BLaER1 treated with 17β-estradiol and CSF1 and Interleukin-3, amounts not matched to agents 10 nM and 100 nM (cell line): ENCODE results near the gene PDZD8.
A peak's percentile ranks its signal among the peaks of the same experiment; 100 is the strongest.

Source experiments
- H3K27ac ChIP-seq, 11 experiments: shearing (Covaris generic); formaldehyde crosslinking; 2 replicates each; pipeline ENCODE4 v1.8.1; 2022
- H3K27me3 ChIP-seq, 11 experiments: shearing (Covaris generic); formaldehyde crosslinking; 2 replicates each; pipeline ENCODE4 v1.8.1; 2022
- H3K36me3 ChIP-seq, 11 experiments: shearing (Covaris generic); formaldehyde crosslinking; 2 replicates each; pipeline ENCODE4 v1.8.1; 2022
- H3K4me1 ChIP-seq, 10 experiments: shearing (Covaris generic); formaldehyde crosslinking; 2 replicates each; pipeline ENCODE4 v1.8.1; 2022
- H3K4me2 ChIP-seq, 11 experiments: shearing (Covaris generic); formaldehyde crosslinking; 2 replicates each; pipeline ENCODE4 v1.8.1; 2022
- H3K4me3 ChIP-seq, 10 experiments: shearing (Covaris generic); formaldehyde crosslinking; 2 replicates each; pipeline ENCODE4 v1.8.1; 2022
- H3K9ac ChIP-seq, 11 experiments: shearing (Covaris generic); formaldehyde crosslinking; 2 replicates each; pipeline ENCODE4 v1.8.1; 2022
- H3K9me3 ChIP-seq, 11 experiments: shearing (Covaris generic); formaldehyde crosslinking; replicated peaks in 1 of 11; 2 replicates each; pipeline ENCODE4 v1.8.1; 2022
- H4K20me1 ChIP-seq, 11 experiments: shearing (Covaris generic); formaldehyde crosslinking; 2 replicates each; pipeline ENCODE4 v1.8.1; 2022
- Cebpa-rat ChIP-seq, 11 experiments: shearing (Covaris generic); IDR thresholded peaks; 2 replicates each; pipeline ENCODE4 v1.8.1; 2022

Gene PDZD8

DNA sequence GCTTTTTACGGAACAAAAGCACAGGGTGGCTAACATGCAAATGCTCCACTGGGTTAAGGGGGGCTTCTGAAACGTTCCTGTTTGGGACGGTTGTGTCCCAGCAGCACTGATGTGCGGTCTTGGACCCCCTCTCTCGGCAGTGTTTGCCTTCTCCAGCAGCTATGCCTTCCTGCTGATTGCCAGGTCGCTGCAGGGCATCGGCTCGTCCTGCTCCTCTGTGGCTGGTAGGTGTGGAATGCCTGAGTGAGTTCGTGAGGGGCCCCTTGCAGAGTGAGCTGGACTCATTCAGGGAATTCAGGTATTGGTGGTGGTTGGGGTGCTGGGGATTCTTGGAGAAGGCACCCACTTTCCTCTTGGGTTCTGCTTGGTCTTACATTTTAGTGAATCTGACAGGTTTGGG lies 121.3 kb downstream of the PDZD8 start:
- no peak overlapping the region for H3K27ac ChIP-seq
- no peaks in the 10 kb centered on the region for H3K27me3 ChIP-seq
- H3K4me3 ChIP-seq: no peak overlapping the region
- H3K9ac ChIP-seq: no peak overlapping the region
- no peaks in the 10 kb centered on the region for H4K20me1 ChIP-seq
- H3K4me1 ChIP-seq: peaks cover 0 to 5% (median 2%) of the 10 kb centered on the region in 10 experiments; a peak in 10 of 20 replicates
- H3K36me3 ChIP-seq: no peaks in the 10 kb centered on the region
- no peak overlapping the region for H3K4me2 ChIP-seq
- no peak for TF ChIP-seq Cebpa-rat (IDR thresholded peaks at IDR 0.05)
- H3K9me3 ChIP-seq: no peaks in the 10 kb centered on the region

DNA sequence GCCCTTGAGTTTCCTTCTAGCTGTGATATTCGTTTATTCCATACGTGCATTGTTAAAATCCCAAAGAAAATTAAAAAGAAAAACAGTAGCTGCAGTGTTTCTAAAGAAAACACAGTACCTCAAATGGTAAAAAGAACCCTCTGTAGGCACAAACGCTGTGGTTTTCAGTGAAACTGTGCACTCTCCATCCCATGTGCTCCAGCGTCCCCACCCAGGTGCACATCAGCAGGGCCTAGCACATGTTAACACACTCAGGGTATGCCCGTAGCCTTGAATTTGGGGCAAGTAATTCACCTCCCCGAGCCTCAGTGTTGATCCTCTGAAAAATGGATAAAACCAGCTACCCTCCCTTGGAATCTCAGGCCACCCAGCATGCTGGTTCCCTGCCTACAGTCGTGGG lies 124.8 kb downstream of the PDZD8 start:
- no peak overlapping the region for H3K4me3 ChIP-seq
- H4K20me1 ChIP-seq: no peaks in the 10 kb centered on the region
- TF ChIP-seq Cebpa-rat (IDR thresholded peaks at IDR 0.05): no peak
- H3K9me3 ChIP-seq: no peaks in the 10 kb centered on the region
- H3K27me3 ChIP-seq: no peaks in the 10 kb centered on the region
- H3K27ac ChIP-seq: no peak overlapping the region
- H3K9ac ChIP-seq: no peak overlapping the region
- peaks cover 0 to 5% (median 0%) of the 10 kb centered on the region in 10 experiments; a peak in 1 of 20 replicates for H3K4me1 ChIP-seq
- H3K36me3 ChIP-seq: no peaks in the 10 kb centered on the region
- H3K4me2 ChIP-seq: no peak overlapping the region

DNA sequence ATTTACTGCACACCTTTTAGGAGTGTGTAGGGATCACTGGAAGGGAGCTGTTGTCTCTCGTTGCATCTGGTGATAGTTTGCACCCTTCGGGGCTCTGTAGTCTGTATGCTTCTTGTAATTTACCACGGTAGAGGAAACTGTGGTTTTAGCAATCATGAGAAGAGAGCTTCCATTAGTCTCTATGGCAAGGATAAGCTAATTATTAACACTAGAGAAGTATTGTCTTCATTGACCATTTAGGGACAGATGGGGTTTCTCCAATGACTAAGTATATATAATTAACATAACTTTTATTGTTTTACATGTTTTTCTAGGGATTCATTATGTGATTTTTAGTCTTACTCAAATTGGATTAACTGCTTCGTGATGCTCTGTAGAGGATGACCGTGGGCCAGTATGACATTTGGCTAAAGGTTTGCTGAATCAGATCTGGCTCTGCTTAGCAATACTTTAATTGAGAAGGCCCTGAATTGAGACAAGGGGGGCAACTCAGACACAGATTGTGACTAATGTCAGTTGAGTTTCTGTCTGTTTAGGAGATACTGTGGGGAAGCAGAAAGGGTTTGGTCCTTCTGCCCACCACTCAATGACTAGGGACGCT lies 125.6 kb downstream of the PDZD8 start:
- no peak overlapping the region for H3K27ac ChIP-seq

DNA sequence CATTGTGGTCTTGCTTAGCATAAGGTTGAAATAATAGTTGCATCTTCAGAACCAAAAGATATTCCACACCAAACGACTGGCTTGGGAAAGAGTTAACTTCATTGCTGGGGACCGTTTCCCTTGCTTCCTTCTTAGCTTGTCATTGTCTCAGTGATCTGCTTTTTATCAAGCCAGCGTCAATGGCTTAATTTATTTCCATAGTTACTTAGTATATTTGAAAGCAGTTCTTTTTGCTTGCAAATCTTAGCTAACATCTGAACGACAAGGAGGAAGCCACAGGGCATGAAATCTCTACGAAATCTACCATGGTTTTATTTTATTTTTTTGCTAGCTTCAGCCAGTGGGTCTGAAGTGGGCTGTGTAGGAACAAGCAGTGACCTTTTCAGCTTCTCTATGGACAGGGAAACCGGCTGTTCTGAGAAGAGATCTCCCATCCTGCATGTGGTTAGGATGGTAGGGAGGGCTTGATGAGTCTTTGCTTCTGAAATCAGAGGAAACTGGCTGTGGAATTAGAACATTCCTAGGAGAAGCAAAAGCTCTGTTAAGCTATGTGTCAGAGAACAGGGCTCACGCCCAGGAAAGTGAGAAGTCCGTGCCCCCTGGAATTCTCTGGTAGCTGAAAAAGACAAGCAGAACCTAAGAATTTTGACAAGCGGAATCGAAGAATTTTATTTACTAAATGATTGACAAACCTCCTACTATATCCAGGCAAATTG lies 126.3 kb downstream of the PDZD8 start:
- no peaks in the 10 kb centered on the region for H3K36me3 ChIP-seq
- peaks cover 0 to 5% (median 0%) of the 10 kb centered on the region in 10 experiments; a peak in 1 of 20 replicates for H3K4me1 ChIP-seq
- H4K20me1 ChIP-seq: no peaks in the 10 kb centered on the region
- no peak overlapping the region for H3K9ac ChIP-seq
- no peak overlapping the region for H3K27ac ChIP-seq
- peaks cover 0 to under 1% (median 0%) of the 10 kb centered on the region in 11 experiments; a peak in 1 of 22 replicates for H3K27me3 ChIP-seq
- no peak overlapping the region for H3K4me3 ChIP-seq
- H3K4me2 ChIP-seq: no peak overlapping the region
- no peaks in the 10 kb centered on the region for H3K9me3 ChIP-seq
- no peak for TF ChIP-seq Cebpa-rat (IDR thresholded peaks at IDR 0.05)

More for the DNA sequence above, 125.6 kb downstream of the PDZD8 start:
- Histone ChIP-seq H3K9me3 (no peaks in the 10 kb centered on the region), H3K9ac (no peak overlapping the region), H3K36me3 (no peaks in the 10 kb centered on the region), H3K4me2 (no peak overlapping the region), H3K27me3 (no peaks in the 10 kb centered on the region), H3K4me3 (no peak overlapping the region), H3K4me1 (peaks cover 0 to 5% (median 0%) of the 10 kb centered on the region in 10 experiments; a peak in 1 of 20 replicates), H4K20me1 (no peaks in the 10 kb centered on the region)
- no peak for TF ChIP-seq Cebpa-rat (IDR thresholded peaks at IDR 0.05)

DNA sequence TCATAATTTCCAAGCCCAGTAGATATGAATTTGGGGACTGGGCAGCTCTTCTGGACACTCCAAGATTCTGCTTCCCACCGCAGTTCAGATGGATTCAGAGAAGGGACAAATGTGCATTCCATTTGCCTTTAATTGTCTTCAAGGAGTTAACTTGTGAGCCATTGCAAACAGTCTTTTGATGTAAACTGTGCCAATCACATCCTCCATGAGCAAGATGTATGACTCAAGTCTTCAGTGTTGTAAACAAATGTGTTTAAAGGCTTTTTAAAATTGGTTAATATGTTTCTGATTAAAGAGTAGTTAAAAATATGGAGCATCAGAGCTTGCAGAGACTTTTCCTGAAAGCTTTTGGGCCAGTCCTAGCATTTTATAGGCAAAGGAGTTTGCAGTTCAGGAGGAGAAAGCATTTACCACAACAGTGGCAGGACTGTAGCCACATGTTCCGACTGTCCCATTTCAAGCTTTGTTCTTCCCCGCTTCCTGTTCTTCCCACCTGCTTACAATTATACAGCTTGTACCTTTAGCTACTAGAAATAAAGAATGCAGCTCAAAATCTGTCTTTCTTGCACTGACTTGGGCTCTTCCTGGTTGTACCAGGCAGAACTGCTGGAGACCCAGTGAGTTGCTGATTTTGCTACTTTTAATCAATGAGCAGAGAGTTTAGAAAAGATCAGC lies 128.1 kb downstream of the PDZD8 start:
- TF ChIP-seq Cebpa-rat (IDR thresholded peaks at IDR 0.05): no peak
- Histone ChIP-seq H3K4me2 (no peak overlapping the region), H3K4me3 (no peak overlapping the region), H3K4me1 (peaks cover 0 to 5% (median 0%) of the 10 kb centered on the region in 10 experiments; a peak in 1 of 20 replicates), H3K27me3 (peaks cover 8 to 19% (median 14%) of the 10 kb centered on the region in 11 experiments), H4K20me1 (no peaks in the 10 kb centered on the region), H3K9ac (no peak overlapping the region), H3K27ac (no peak overlapping the region), H3K9me3 (no peaks in the 10 kb centered on the region), H3K36me3 (no peaks in the 10 kb centered on the region)

DNA sequence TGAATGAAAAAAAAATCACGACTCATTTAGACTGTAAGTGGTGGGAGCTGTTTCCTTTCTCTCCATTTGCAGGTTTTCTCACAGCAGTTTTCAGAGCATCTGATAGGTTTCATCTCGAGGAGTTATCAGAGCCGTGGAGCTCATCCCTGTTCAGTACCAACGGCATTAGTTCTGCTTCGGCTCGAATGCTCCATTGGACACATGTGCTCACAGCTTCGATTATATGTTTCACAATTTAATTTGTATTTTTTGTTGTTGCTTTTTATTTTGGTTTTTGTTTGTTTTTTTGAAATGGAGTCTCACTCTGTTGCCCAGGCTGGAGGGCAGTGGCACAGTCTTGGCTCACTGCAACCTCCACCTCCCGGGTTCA lies 132.8 kb downstream of the PDZD8 start:
- Histone ChIP-seq H3K4me2 (no peak overlapping the region), H3K27me3 (peaks cover 30 to 42% (median 37%) of the 10 kb centered on the region in 11 experiments)

DNA sequence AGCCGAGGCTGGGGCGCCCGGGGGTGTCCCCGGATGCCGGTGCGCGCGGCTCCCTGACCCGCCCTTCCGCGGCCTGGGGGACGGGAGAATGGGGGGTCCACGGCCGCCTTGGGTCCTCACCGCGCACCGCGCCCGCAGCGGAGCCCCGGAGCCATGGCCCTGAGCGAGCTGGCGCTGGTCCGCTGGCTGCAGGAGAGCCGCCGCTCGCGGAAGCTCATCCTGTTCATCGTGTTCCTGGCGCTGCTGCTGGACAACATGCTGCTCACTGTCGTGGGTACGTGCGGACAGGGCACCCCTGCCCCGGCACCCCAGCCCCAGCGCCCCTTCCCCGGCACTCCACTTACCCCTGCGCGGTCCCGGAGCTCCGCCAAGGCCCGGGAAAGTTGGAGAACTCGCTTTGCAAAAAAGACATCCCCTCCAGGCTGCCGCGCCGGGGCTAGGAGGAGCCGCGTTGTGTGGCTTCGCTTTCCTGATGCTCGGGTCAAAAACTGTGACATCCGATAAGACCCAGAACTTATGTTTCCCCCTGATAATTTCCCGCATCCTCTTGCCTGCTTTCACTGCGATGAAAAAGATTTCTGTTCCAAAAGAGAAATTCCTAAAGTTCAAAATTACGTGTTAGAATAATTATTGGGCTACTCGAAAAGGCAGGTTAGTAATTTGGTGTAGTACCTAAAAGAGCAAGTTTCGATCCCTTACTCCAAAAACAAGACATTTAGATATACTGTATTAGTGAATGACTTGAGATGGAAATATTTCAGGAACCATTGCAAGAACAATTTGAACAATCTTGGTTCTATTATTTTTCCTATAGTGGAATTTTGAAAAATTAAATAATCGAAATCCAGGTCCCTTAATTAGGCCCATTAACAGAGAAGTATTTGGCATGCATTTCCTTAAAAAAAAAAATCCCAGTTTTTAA lies 133.4 kb downstream of the PDZD8 start:
- Histone ChIP-seq H4K20me1 (0 out of 22 replicates have a peak, but pooled peaks cover 0 to 3% (median 0%) of the 10 kb centered on the region in 11 experiments), H3K27me3 (peaks cover 30 to 42% (median 37%) of the 10 kb centered on the region in 11 experiments), H3K4me3 (peak overlapping the region in 6 of 10 experiments; percentile 19 to 47 (median 40); a peak in 6 of 20 replicates), H3K36me3 (no peaks in the 10 kb centered on the region), H3K9me3 (peaks cover 4 to 18% (median 5%) of the 10 kb centered on the region in 11 experiments; a peak in 18 of 22 replicates), H3K4me2 (peak overlapping the region in 10 of 11 experiments; percentile 22 to 76 (median 56); a peak in 19 of 22 replicates), H3K4me1 (peaks cover 6 to 29% (median 24%) of the 10 kb centered on the region in 10 experiments; a peak in 17 of 20 replicates), H3K9ac (no peak overlapping the region), H3K27ac (no peak overlapping the region)
- TF ChIP-seq Cebpa-rat (IDR thresholded peaks at IDR 0.05): no peak

More for the DNA sequence above, 132.8 kb downstream of the PDZD8 start:
- Histone ChIP-seq H3K9ac (no peak overlapping the region), H3K4me3 (no peak overlapping the region), H3K4me1 (peaks cover 6 to 26% (median 23%) of the 10 kb centered on the region in 10 experiments; a peak in 17 of 20 replicates), H4K20me1 (no peaks in the 10 kb centered on the region), H3K27ac (no peak overlapping the region), H3K9me3 (peaks cover 4 to 18% (median 5%) of the 10 kb centered on the region in 11 experiments; a peak in 18 of 22 replicates), H3K36me3 (no peaks in the 10 kb centered on the region)
- no peak for TF ChIP-seq Cebpa-rat (IDR thresholded peaks at IDR 0.05)
